Subcutaneous abdominal adipose tissue (tissue), 5 donors: Measurements from ENCODE around the gene NHLH1.

ENCODE experiments used
- H3K27ac ChIP-seq: one replicate; pipeline ENCODE4 v1.7.0; 2013; ENCODE audit warnings: low read depth, mild to moderate bottlenecking, inconsistent platforms, low read length, moderate library complexity
- H3K27me3 ChIP-seq, 5 donors: one replicate each; pipeline ENCODE4 v1.7.0; 2013; ENCODE audit warnings: low read length in 5 of 5, inconsistent platforms in 1 of 5; ENCODE audit not compliant: control insufficient read depth in 5 of 5, insufficient read depth in 4 of 5
- H3K36me3 ChIP-seq, 5 donors: one replicate each; pipeline ENCODE4 v1.7.0; 2013; ENCODE audit warnings: low read length in 5 of 5; ENCODE audit not compliant: control insufficient read depth in 5 of 5, insufficient read depth in 5 of 5
- H3K4me1 ChIP-seq, 5 donors: one replicate each; pipeline ENCODE4 v1.7.0; 2013; ENCODE audit warnings: low read length in 5 of 5, mild to moderate bottlenecking in 3 of 5, moderate library complexity in 1 of 5; ENCODE audit not compliant: control insufficient read depth in 5 of 5, insufficient read depth in 5 of 5
- H3K4me3 ChIP-seq, 5 donors: one replicate each; pipeline ENCODE4 v1.7.0; 2013; ENCODE audit warnings: low read length in 5 of 5, low read depth in 1 of 5
- H3K9ac ChIP-seq, 5 donors: one replicate each; pipeline ENCODE4 v1.7.0; 2013; ENCODE audit warnings: low read length in 5 of 5, mild to moderate bottlenecking in 4 of 5, moderate library complexity in 3 of 5
- H3K9me3 ChIP-seq, 5 donors: one replicate each; pipeline ENCODE4 v1.7.0; 2013; ENCODE audit warnings: low read length in 5 of 5; ENCODE audit not compliant: control insufficient read depth in 5 of 5
- donor health status: healthy.
- donor health status: healthy.
- donor health status: healthy.
- donor health status: healthy.
- donor health status: healthy.

NHLH1 gene

GRCh38 chr1:160399544-160400222 lies 32.8 kb downstream of the NHLH1 start:
- no peaks in the 10 kb centered on the region for H3K36me3 ChIP-seq
- H3K4me1 ChIP-seq, result peaks cover 0 to 21% (median 14%) of the 10 kb centered on the region in 5 donors
- peak overlapping the region; percentile 26 to 64 (median 56) for H3K4me3 ChIP-seq
- H3K27ac ChIP-seq, result no peak overlapping the region
- peaks cover 8 to 27% (median 15%) of the 10 kb centered on the region in 5 donors for H3K27me3 ChIP-seq
- peak overlapping the region in 2 of 5 donors; percentile 12 to 34 for H3K9ac ChIP-seq
- H3K9me3 ChIP-seq, result no peaks in the 10 kb centered on the region

- H3K4me1 ChIP-seq, result peaks cover 0 to 21% (median 14%) of the 10 kb centered on the region in 5 donors
- H3K9ac ChIP-seq, result peak within 1 kb of the TSS in 3 of 5 donors; percentile 12 to 34 (median 21)
- H3K9me3 ChIP-seq, result no peaks in the 10 kb centered on the region
Observed at GRCh38 chr1:160400223-160400645, 33.4 kb downstream of the NHLH1 start, which contains the start of gene VANGL2. Gene VANGL2, plus strand, starts transcription at chr1:160400564. Its CDS starts 15,274 bp downstream, at chr1:160415838.

GRCh38 chr1:160400646-160401486 lies 34.0 kb downstream of the NHLH1 start:
- no peaks in the 10 kb centered on the region for H3K9me3 ChIP-seq
- H3K9ac ChIP-seq, result peak overlapping the region in 1 of 5 donors; percentile 21
- peaks cover 0 to 21% (median 14%) of the 10 kb centered on the region in 5 donors for H3K4me1 ChIP-seq
- peaks cover 8 to 27% (median 17%) of the 10 kb centered on the region in 5 donors for H3K27me3 ChIP-seq
- no peak overlapping the region for H3K27ac ChIP-seq
- no peaks in the 10 kb centered on the region for H3K36me3 ChIP-seq
- H3K4me3 ChIP-seq, result peak overlapping the region; percentile 8 to 60 (median 46)

More at GRCh38 chr1:160400223-160400645, 33.4 kb downstream of the NHLH1 start, which contains the start of gene VANGL2:
- Histone ChIP-seq H3K27ac (no peak within 1 kb of the TSS), H3K36me3 (no peaks in the 10 kb centered on the region), H3K4me3 (peak within 1 kb of the TSS; percentile 53 to 64 (median 56)), H3K27me3 (peaks cover 8 to 27% (median 17%) of the 10 kb centered on the region in 5 donors)

GRCh38 chr1:160401487-160401805 lies 34.6 kb downstream of the NHLH1 start:
- no peak overlapping the region for H3K9ac ChIP-seq
- peak overlapping the region; percentile 8 to 60 (median 46) for H3K4me3 ChIP-seq
- no peaks in the 10 kb centered on the region for H3K9me3 ChIP-seq
- H3K36me3 ChIP-seq, result no peaks in the 10 kb centered on the region
- H3K4me1 ChIP-seq, result peaks cover 0 to 21% (median 14%) of the 10 kb centered on the region in 5 donors
- no peak overlapping the region for H3K27ac ChIP-seq
- H3K27me3 ChIP-seq, result peaks cover 8 to 27% (median 17%) of the 10 kb centered on the region in 5 donors

GRCh38 chr1:160402001-160402795 lies 35.3 kb downstream of the NHLH1 start:
- Histone ChIP-seq H3K4me3 (no peak overlapping the region), H3K27me3 (peaks cover 8 to 27% (median 17%) of the 10 kb centered on the region in 5 donors), H3K4me1 (peaks cover 0 to 21% (median 14%) of the 10 kb centered on the region in 5 donors), H3K27ac (no peak overlapping the region), H3K9me3 (no peaks in the 10 kb centered on the region), H3K36me3 (no peaks in the 10 kb centered on the region), H3K9ac (no peak overlapping the region)

- Histone ChIP-seq H3K27me3 (peaks cover 8 to 24% (median 17%) of the 10 kb centered on the region in 5 donors), H3K27ac (no peak overlapping the region), H3K9ac (no peak overlapping the region), H3K9me3 (no peaks in the 10 kb centered on the region), H3K36me3 (no peaks in the 10 kb centered on the region), H3K4me3 (no peak overlapping the region), H3K4me1 (peaks cover 0 to 21% (median 14%) of the 10 kb centered on the region in 5 donors)
Observed at GRCh38 chr1:160403244-160403643, 36.4 kb downstream of the NHLH1 start.

- Histone ChIP-seq H3K9me3 (no peaks in the 10 kb centered on the region), H3K4me1 (peaks cover 0 to 21% (median 14%) of the 10 kb centered on the region in 5 donors), H3K36me3 (no peaks in the 10 kb centered on the region), H3K4me3 (no peak overlapping the region), H3K27ac (no peak overlapping the region), H3K9ac (no peak overlapping the region), H3K27me3 (peaks cover 8 to 24% (median 12%) of the 10 kb centered on the region in 5 donors)
Observed at GRCh38 chr1:160404094-160404493, 37.2 kb downstream of the NHLH1 start.

- Histone ChIP-seq H3K27me3 (peaks cover 8 to 16% (median 12%) of the 10 kb centered on the region in 5 donors), H3K4me1 (peaks cover 0 to 18% (median 11%) of the 10 kb centered on the region in 5 donors), H3K4me3 (no peak overlapping the region), H3K9me3 (no peaks in the 10 kb centered on the region), H3K9ac (peak overlapping the region in 1 of 5 donors; percentile 3), H3K27ac (no peak overlapping the region), H3K36me3 (no peaks in the 10 kb centered on the region)
Observed at GRCh38 chr1:160405331-160405877, 38.5 kb downstream of the NHLH1 start.
